ENCODE measurements around the gene MAPK8IP2.
A peak's percentile ranks its signal among the peaks of the same experiment; 100 is the strongest.

The MAPK8IP2 gene

GRCh38 chr22:50575426-50575941 is 25.1 kb upstream of the MAPK8IP2 start:
- DNase-seq (ENCODE audit: low spot score) = no peak

GRCh38 chr22:50576070-50576469 is 24.5 kb upstream of the MAPK8IP2 start:
- peak; percentile 84 for DNase-seq (ENCODE audit: low spot score)

- DNase-seq (ENCODE audit: low spot score) = peak; percentile 26
These were observed 23.5 kb upstream of the MAPK8IP2 start for GRCh38 chr22:50576806-50577696.

- peak; percentile 28 for DNase-seq (ENCODE audit: low spot score)
These were observed 23.0 kb upstream of the MAPK8IP2 start for GRCh38 chr22:50577697-50577986.

- peak; percentile 27 for DNase-seq (ENCODE audit: low spot score)
These were observed 22.4 kb upstream of the MAPK8IP2 start, which contains the start of gene CPT1B for GRCh38 chr22:50577987-50578775. CPT1B (minus strand) TSS chr22:50578427; CDS start chr22:50577915, 512 bp downstream.

- no peak for DNase-seq (ENCODE audit: low spot score)
These were observed 21.8 kb upstream of the MAPK8IP2 start for GRCh38 chr22:50578776-50579310.

- no peak for DNase-seq (ENCODE audit: low spot score)
These were observed 20.8 kb upstream of the MAPK8IP2 start for GRCh38 chr22:50579752-50580151.

GRCh38 chr22:50581031-50581949 is 19.3 kb upstream of the MAPK8IP2 start:
- no peak for DNase-seq (ENCODE audit: low spot score)

- DNase-seq (ENCODE audit: low spot score) = no peak
These were observed 18.6 kb upstream of the MAPK8IP2 start for GRCh38 chr22:50581950-50582492.

- DNase-seq (ENCODE audit: low spot score) = peak; percentile 99
These were observed 17.9 kb upstream of the MAPK8IP2 start, which contains the start of gene CHKB for GRCh38 chr22:50582493-50583293. CHKB (minus strand) TSS chr22:50582849; CDS start chr22:50582781, 68 bp downstream.

- no peak for DNase-seq (ENCODE audit: low spot score)
These were observed 17.2 kb upstream of the MAPK8IP2 start for GRCh38 chr22:50583294-50583861.

GRCh38 chr22:50584106-50585096 is 16.2 kb upstream of the MAPK8IP2 start:
- no peak for DNase-seq (ENCODE audit: low spot score)

- no peak for DNase-seq (ENCODE audit: low spot score)
These were observed 15.4 kb upstream of the MAPK8IP2 start for GRCh38 chr22:50585238-50585637.

GRCh38 chr22:50585781-50586180 is 14.8 kb upstream of the MAPK8IP2 start:
- DNase-seq (ENCODE audit: low spot score) = no peak

GRCh38 chr22:50586416-50586815 is 14.2 kb upstream of the MAPK8IP2 start:
- no peak for DNase-seq (ENCODE audit: low spot score)

- DNase-seq (ENCODE audit: low spot score) = no peak
These were observed 13.2 kb upstream of the MAPK8IP2 start for GRCh38 chr22:50587407-50587806.

- DNase-seq (ENCODE audit: low spot score) = no peak
These were observed 5.4 kb upstream of the MAPK8IP2 start for GRCh38 chr22:50595189-50595588.

GRCh38 chr22:50597097-50597496 is 3.5 kb upstream of the MAPK8IP2 start:
- no peak for DNase-seq (ENCODE audit: low spot score)

Measured in D341Med (cell line).